HG03159 (cell line): ENCODE data around the gene TNIK.

Experiments
- ATAC-seq: cut with Tn5 transposase; IDR thresholded peaks from one replicate; pipeline ENCODE4 v1.9.1; 2021; ENCODE audit warnings: mild to moderate bottlenecking, moderate library complexity; ENCODE audit not compliant: unreplicated experiment

Gene TNIK

GRCh38 chr3:171286580-171287249, 173.5 kb downstream of the TNIK start:
- ATAC-seq, result peak; percentile 37

GRCh38 chr3:171285287-171285686, 174.9 kb downstream of the TNIK start:
- peak; percentile 40 for ATAC-seq

- peak; percentile 44 for ATAC-seq
Measured at GRCh38 chr3:171284308-171285075, 175.7 kb downstream of the TNIK start.

DNA sequence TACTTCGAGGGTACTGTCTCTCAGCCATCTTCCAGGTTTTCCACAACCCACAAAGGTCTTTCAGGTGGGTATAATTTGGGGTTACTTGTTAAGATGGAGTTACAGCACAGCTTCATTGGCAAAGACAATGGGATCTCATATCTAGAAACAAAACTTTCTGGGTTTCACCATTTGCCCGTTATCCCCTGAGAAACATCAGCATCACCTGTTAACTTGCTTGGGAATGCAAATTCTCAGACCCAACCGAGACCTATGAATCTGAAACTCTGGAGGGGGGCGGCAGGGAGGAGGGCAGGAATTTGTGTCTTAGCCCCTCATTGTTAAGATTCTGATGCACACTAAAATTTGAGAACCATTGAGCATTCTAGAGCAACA, 176.4 kb downstream of the TNIK start:
- ATAC-seq, result no peak

DNA sequence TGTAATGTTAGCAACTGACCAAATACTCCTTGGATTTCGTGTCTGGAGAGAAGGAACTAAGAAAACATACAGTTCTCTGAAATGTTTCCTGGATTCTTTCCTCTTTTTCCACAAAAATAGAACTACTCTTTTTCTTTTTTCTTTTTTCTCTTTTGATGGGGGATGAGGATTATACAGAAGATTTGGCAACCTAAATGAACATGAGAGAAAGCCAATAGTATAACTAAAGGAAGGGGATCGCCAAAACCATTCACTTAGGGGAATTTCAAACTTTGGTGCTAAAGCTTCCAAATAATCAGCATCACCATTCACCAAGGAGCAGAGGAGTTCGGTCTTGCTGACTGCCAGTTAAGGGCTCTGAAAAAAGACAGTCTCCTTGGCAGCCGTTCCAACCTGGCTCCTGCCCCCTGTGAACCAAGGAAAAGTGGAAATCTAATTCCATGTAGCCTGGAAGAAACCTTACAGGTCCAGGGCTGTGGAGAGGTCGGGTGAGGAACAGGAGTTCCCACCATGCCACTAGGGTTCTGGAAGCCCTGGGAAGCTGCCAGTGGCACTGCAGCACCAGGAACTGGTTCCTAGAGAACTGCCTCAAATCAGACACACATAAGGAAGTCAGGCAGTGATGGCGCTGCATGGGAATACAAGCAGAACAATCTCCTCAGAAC, 176.9 kb downstream of the TNIK start:
- ATAC-seq, result no peak

- ATAC-seq, result no peak
Measured at GRCh38 chr3:171282041-171282440, 178.2 kb downstream of the TNIK start.

GRCh38 chr3:171281256-171281992, 178.8 kb downstream of the TNIK start:
- ATAC-seq, result no peak

DNA sequence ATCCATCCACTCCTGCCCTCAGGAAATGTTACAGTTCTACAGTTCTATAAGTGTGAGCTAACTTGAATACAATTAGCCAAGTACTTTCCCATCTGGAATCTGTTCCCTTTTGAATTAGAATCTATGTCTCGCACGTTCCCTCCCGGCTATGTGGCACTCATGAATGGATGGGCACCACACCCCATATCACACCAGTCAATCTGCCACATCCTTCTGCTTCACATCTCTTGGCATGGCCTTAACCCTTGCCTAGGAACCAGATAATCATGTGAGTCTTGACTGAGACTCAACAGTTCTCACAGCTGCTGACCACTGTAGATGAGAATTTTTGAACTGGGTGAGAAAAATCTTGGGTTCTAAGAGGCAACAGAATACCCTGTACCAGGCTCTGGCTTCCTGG, 180.2 kb downstream of the TNIK start:
- no peak for ATAC-seq

DNA sequence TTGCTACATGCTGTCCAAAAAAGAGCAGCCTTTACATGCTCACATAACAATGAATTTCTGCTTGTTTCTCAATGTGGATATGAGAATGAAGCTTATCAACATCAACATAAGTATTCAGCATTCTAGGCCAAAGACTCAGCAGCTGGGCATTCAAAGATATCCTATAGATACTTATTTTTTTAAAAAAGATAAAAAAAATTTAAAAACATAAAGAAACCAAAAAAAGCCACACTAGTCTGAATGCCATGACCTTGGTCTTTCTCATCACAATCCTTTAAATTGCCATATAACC, 182.0 kb downstream of the TNIK start:
- ATAC-seq, result no peak

- ATAC-seq, result no peak
Measured at GRCh38 chr3:171277456-171278298, 182.5 kb downstream of the TNIK start.

DNA sequence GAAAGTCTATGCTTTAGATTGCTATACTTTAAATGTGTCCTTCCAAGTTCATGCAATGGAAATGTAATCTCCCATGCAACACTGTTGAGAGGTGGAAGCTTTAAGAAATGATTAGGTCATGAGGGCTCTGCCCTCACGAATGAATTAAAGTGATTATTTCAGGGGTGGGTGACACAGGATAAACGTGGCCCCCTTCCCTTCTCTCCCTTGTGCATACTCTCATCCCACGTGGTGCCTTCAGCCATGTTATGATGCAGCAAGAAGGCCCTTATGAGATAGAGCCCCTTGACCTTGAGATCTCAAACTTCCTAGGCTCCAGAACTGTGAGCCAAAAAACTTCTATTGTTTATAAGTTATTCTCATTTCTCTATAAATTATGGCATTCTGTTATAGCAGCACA, 183.3 kb downstream of the TNIK start:
- no peak for ATAC-seq

DNA sequence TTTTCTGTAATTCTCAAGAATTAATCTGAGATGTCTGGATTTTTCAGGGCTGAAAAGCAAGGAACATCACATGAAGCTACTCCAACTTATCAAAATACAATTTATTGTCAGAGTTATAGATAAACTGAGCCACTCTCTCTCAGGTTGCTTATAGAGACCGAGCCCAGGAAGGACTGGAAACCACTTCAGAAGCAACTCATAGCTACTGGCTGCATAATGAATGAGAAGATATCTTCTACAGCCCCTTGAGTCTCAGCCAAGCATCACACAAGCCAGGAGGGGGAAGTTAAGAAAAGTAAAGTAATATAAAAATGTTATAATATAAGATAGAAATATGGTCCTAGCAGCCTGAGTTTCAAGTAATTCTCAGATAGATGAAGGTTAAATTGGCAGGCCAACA, 186.0 kb downstream of the TNIK start:
- ATAC-seq, result no peak

- ATAC-seq, result no peak
Measured at GRCh38 chr3:171270541-171270940, 189.7 kb downstream of the TNIK start.

- ATAC-seq, result no peak
Measured at GRCh38 chr3:171269542-171269941, 190.7 kb downstream of the TNIK start.

GRCh38 chr3:171268677-171269076, 191.5 kb downstream of the TNIK start:
- no peak for ATAC-seq

DNA sequence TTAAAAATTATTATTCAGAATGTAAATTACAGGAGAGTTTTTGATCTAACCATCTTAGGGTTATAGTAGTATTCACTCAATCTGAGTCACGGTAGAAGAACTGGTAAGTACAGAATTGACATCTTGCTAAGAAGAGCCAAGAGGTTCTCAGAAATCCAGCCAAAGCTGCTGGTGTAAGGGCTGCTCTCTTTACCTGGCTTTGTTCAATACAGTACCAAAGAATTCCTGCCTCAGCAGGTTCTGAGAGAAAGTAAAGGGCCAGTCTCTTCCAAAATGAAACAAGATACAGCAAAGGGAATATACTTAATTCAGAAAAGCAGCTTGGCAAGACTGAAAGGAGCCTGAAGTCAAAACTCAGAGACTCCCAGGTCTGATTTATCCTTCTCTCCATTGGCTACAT, 193.1 kb downstream of the TNIK start:
- no peak for ATAC-seq

- no peak for ATAC-seq
Measured at GRCh38 chr3:171266740-171267073, 193.5 kb downstream of the TNIK start.

DNA sequence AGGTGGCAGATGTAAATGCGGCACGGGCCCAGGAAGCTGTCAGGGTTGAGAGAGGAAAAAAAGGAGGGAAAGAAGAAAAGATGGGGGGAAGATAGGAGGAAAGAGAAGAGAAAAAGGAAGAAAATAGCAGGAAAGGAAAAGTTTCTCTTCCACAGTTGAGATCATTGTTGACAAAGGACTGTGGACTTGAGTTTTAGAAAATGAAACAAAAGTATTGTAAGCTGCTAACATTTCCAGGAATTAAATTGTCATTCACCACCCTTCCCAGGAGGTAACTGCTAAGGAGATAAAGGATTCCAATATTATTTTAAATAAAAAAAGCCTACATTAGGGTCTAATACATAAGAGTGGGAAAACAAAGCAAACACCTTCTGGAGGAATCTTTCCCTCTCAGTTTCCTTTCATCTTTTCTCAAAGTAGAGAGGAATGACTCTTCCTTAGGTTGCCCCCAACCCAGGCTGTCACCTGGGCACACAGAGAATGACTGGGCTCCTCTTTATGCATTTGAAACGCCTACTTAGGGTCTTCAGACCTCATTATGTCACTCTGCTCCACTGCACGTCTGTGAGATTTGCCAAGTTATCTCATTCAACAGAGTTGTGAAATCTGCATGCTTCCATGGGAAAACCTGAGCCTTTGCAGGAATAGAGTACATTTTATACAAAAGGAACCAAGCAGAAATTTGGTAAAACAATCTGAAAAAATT, 194.0 kb downstream of the TNIK start:
- ATAC-seq, result no peak

GRCh38 chr3:171264758-171265157, 195.4 kb downstream of the TNIK start:
- ATAC-seq, result no peak

DNA sequence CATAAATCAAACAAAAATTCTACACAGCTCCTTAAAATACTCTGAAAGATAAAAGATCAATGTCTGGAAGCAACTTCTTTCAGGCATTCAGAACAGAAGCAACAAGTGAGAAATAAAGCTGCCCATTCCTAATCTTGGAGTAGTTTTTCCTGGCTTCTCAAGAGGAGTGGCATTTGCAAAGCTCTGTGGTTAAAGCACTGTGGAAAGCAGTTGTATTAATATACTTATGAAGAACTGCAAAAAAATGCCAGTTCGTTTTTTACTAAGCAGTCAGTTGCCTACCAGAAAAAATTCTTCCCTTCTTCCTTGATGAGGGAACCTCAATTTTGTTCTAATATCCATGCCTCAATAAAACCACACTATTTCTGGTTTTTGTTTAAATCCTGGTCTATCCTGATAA, 197.8 kb downstream of the TNIK start:
- no peak for ATAC-seq
